ENCODE results near the gene TBXA2R.

Gene TBXA2R

DNA sequence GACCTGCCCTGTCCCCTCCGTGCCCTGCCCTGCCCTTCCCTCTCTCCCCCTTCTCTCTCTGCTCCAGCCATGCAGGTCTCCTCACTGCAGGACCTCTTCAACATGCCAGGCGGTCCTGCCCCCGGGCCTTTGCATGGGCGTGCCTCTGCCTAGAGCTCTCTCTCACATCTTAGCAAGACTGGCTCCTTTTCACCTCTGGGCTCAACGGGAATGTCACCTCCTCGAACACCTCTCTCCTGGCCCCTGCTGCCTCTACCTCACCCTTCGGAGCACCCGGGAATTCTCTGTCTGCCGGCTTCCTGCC lies 54.9 kb downstream of the TBXA2R start:
- no peak for DNase-seq (ENCODE audit: low read depth)

GRCh38 chr19:3550947-3551791 lies 55.5 kb downstream of the TBXA2R start:
- DNase-seq (ENCODE audit: low read depth): no peak

- DNase-seq (ENCODE audit: low read depth): no peak
These were observed 56.9 kb downstream of the TBXA2R start for GRCh38 chr19:3549816-3550215.

DNA sequence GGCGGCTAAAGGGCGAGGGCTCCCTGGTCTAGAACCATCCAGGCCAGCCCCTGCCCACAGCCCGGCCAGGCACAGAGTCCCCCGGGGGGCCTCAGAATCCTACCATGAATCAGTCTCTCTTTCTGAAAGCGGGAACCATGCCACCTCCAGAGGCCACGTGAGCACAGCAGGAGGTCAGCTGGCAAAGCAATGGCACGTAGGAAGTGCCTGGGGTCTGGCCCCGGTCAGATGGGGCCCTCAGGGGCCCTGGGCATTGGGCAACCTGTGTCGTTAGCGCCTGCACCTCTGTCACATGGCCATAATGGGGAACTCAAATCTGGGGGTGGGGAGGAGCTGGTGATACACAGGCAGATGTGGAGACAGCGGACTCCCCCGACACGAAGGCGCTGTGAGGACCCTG lies 58.1 kb downstream of the TBXA2R start:
- no peak for DNase-seq (ENCODE audit: low read depth)

DNA sequence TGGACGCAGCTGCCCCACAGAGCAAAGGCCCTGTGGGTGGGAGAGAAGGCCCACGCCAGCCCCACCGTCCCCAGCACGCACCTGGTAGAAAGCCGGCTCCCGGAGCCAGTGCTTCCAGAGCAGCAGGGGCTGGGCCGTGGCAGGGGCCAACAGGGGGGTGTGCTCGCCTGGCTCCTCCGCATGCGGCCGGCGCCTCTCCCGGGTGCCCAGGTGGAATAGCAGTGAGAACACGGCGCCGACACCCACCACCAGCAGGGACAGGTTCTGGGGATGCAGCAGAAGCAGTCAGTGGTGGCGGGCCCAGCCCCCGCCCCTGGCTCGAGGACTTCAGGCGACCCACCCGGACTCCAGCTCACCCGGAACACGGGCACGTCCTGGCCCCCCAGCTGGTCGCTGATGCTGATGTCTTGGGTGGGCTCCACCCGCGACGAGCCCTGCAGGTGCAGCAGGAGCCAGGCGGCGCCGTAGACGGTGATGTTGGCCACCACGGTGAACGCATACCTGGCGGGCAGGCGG lies 58.9 kb downstream of the TBXA2R start:
- DNase-seq (ENCODE audit: low read depth): no peak

GRCh38 chr19:3547301-3547731 lies 59.4 kb downstream of the TBXA2R start:
- no peak for DNase-seq (ENCODE audit: low read depth)

DNA sequence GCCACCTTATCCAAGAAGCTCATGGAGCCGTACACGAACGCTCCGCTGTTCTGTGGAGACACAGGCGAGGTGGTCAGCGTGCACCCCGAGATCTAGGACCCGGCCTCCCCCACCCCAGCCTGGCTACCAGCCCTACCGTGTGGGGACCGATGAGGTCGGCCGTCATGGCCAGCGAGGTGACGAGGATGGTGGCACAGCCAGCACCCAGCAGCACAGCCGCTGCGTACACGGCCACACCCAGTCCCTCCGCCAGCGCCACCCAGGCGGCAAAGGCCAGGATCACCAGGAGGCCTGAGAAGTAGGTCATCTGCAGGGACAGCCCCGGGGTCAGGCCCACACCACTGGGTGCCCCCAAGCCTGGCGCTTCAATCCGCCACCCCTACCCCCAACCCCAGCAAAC lies 60.6 kb downstream of the TBXA2R start:
- no peak for DNase-seq (ENCODE audit: low read depth)

DNA sequence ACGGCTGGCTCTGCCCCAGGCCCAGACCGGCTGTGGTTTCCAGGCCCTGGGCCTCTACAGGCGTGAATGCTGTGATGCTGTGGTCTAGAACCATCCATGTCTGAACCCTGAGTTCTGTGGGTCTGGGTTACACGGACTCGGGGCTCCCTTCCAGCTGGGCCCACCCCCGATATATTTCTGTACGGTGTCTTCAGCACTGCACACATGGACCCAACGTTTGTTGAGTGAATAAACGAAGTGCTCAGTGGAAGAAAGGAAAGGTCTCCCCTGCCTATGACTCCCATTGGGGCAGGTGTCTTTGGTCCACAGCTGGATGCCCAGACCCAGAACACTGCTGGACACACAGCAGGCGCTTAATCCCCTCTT lies 61.0 kb downstream of the TBXA2R start:
- no peak for DNase-seq (ENCODE audit: low read depth)

- DNase-seq (ENCODE audit: low read depth): no peak
These were observed 61.7 kb downstream of the TBXA2R start for GRCh38 chr19:3544742-3545668.
